GM12872 (cell line): Measurements from ENCODE around the gene SPATA2.

Source experiments
- TF ChIP-seq, protein P1 (sequence below): IDR thresholded peaks from 3 replicates; pipeline ENCODE4 v1.5.1; 2011; ENCODE audit warnings: low read depth, mild to moderate bottlenecking, low read length, moderate library complexity; ENCODE audit not compliant: insufficient read depth

Gene SPATA2

DNA sequence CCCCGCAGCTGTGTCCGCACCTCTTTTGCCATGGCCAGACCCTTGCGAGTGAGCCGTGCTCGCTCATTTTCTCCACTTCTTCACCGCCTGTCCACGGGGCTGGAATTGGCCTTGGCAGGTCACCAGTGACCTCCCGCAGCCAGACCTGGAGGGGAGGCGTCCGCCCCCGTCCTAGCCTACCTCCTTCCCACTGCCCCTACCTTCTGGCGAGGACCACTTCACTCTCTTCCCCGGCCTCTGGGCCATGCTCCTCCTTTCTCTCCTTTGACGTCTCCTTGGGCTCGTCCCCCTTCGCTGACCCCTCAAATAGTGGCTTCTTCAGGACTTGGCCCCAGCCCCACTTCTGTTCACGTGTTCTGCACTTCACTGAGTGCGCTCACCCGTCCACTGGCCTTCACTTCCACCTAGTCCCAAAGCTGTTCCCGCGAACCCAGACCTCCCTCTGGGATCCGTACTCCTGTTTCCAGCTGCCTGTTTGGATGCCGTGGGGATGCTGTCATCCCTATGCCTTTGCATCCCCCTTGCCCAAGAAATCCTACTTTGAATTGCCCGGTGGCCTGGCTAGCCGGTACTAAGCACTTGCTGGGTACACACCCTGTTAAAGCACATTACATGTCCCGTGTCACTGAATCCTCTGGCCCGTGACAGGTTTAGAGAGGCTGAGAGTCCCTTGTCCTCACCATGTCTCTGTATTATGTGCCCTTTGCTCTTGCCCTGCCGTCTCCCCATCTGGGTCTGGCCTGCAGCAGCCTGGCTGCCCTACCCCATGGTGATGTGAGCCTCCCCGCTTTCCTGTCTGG is 33.0 kb downstream of the SPATA2 start:
- TF ChIP-seq, protein P1, sequence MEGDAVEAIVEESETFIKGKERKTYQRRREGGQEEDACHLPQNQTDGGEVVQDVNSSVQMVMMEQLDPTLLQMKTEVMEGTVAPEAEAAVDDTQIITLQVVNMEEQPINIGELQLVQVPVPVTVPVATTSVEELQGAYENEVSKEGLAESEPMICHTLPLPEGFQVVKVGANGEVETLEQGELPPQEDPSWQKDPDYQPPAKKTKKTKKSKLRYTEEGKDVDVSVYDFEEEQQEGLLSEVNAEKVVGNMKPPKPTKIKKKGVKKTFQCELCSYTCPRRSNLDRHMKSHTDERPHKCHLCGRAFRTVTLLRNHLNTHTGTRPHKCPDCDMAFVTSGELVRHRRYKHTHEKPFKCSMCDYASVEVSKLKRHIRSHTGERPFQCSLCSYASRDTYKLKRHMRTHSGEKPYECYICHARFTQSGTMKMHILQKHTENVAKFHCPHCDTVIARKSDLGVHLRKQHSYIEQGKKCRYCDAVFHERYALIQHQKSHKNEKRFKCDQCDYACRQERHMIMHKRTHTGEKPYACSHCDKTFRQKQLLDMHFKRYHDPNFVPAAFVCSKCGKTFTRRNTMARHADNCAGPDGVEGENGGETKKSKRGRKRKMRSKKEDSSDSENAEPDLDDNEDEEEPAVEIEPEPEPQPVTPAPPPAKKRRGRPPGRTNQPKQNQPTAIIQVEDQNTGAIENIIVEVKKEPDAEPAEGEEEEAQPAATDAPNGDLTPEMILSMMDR, result no peak

GRCh38 chr20:49880724-49881445 is 34.4 kb downstream of the SPATA2 start:
- TF ChIP-seq, protein P1, result no peak

GRCh38 chr20:49880177-49880576 is 35.2 kb downstream of the SPATA2 start:
- TF ChIP-seq, protein P1, result no peak

DNA sequence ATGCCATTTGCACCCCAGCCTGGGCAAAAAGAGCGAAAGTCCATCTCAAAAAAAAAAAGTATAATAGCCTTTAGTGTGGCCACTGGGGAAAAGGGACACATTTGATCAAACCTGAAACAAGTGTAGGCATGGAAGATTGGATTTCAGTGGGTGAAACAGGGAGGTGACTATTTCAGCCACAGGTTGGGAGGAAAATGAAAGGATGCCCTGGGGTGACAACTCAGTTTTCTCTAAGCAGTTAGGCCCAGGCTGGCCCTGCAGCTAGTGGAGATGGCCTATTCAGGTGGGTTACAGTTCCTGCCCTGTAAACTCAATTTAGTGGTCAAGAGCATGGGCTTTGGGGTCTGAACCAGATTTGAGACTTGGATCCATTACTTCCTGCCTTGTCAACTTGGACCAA is 36.4 kb downstream of the SPATA2 start:
- TF ChIP-seq, protein P1, result no peak

DNA sequence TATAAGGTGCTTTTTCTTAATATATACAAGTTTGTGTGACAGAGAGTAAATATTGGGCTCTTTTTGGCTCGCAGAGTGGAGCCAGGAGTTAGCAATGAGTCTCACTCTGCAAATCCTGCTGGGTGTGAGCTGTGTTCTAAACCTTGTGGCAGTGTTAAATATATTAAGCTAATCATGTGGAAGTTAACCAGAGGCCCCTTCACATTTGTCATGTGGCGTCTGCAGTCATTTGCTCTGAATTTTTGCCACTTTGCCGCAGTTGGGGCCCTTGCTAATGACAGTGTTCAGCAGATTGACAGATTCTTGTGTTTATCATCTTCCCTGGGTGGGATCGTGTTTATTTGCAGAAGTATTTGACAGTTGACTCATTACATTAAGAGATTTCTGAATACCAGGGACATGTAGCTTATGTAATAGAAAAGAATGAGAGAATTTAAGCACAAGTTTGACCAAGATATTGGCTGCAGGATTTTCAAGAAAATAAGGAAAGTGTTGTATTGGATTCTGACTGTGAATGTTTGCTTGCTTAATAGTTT is 37.9 kb downstream of the SPATA2 start:
- TF ChIP-seq, protein P1, result no peak

- TF ChIP-seq, protein P1, result no peak
These were observed 40.6 kb downstream of the SPATA2 start for GRCh38 chr20:49874696-49875095.

GRCh38 chr20:49872056-49872455 is 43.3 kb downstream of the SPATA2 start:
- TF ChIP-seq, protein P1, result no peak
